HepG2 (cell line): ENCODE data around the gene DMRTC1B. TPM values are rescaled to one million over a fixed set of nuclear protein-coding genes. Genes with fewer than 3 reads are reported as not detected.
"Not testable (repeated sequence)": the region's sequence is repeated elsewhere in the genome, so short reads cannot be mapped to it uniquely, and the experiment has no call there.

ENCODE experiments used
- ATAC-seq: fragments of 200-7000 bp; cut with Tn5 transposase; 3 replicates; pipeline ENCODE4 v1.9.1; 2020; ENCODE audit warnings: mild to moderate bottlenecking, moderate library complexity
- BruUV-seq: library from RNA; stranded (reverse); fragments of 400-500 nt; replicated peaks from 2 replicates; lab custom pipeline; 2021; lab: Mats Ljungman, UMichigan
- CTCF ChIA-PET: fragments of 300-600 bp; formaldehyde crosslinking; extraction: SDS; loops from one replicate; lab custom pipeline; 2021; ENCODE audit warnings: low total read pairs, inconsistent platforms, low intra/inter-chr PET ratio; lab: Yijun Ruan, JAX
- POLR2A ChIA-PET: fragments of 350-600 bp; sonication (Branson Sonifier 250); formaldehyde crosslinking; loops from one replicate; lab custom pipeline; 2020; ENCODE audit warnings: antibody characterized with exemption, inconsistent platforms; lab: Yijun Ruan, JAX
- DNase-seq: peaks from one replicate; pipeline ENCODE4 v3.0.0-alpha.2; 2015; ENCODE audit warnings: low spot score
- FAIRE-seq: peaks from 3 replicates; lab custom pipeline; 2011; peaks lifted over from hg19 to GRCh38; lab: Jason Lieb, UNC
- H2AFZ ChIP-seq: one replicate; pipeline ENCODE4 v1.6.1; 2011; ENCODE audit warnings: low read length, inconsistent platforms
- H3K27ac ChIP-seq: fragments of 300-600 bp; 3 replicates; pipeline ENCODE4 v1.8.0; 2011; ENCODE audit warnings: mixed run types, mild to moderate bottlenecking, mixed read lengths, low read length, inconsistent platforms; ENCODE audit not compliant: insufficient read depth; ENCODE audit errors: extremely low read length
- H3K27me3 ChIP-seq, 2 experiments: fragments of 200-600 bp in 1 of 2; 2 replicates in 1 of 2; 3 replicates in 1 of 2; pipeline versions ENCODE4 v1.6.0 to v1.8.0; 2011; ENCODE audit warnings: low read length in 2 of 2, mild to moderate bottlenecking in 2 of 2, moderate library complexity in 2 of 2, inconsistent platforms in 1 of 2; ENCODE audit not compliant: insufficient read depth in 2 of 2, control insufficient read depth in 1 of 2
- H3K36me3 ChIP-seq, 2 experiments: fragments of 200-600 bp in 1 of 2; replicated peaks in 1 of 2; 2 replicates in 1 of 2; 3 replicates in 1 of 2; pipeline versions ENCODE4 v1.5.1 to v1.8.0; 2011; ENCODE audit warnings: low read length in 2 of 2, inconsistent platforms in 1 of 2; ENCODE audit not compliant: insufficient read depth in 2 of 2, control insufficient read depth in 1 of 2
- H3K4me1 ChIP-seq: 2 replicates; pipeline ENCODE4 v1.5.1; 2012; ENCODE audit warnings: low read length, inconsistent platforms; ENCODE audit not compliant: insufficient read depth
- H3K4me2 ChIP-seq: 2 replicates; pipeline ENCODE4 v1.6.0; 2011; ENCODE audit warnings: low read depth, low read length, inconsistent platforms
- H3K4me3 ChIP-seq, 3 experiments: fragments of 200-600 bp in 1 of 3; sonication (generic), shearing (Covaris generic) in 1 of 3; replicated peaks in 1 of 3; 2 replicates each; pipeline ENCODE4 v1.5.1; 2011 to 2016; ENCODE audit warnings: low read length in 3 of 3, inconsistent platforms in 2 of 3, low read depth in 2 of 3, mild to moderate bottlenecking in 2 of 3, control low read depth in 1 of 3, mixed read lengths in 1 of 3; ENCODE audit not compliant: insufficient read depth in 1 of 3
- H3K79me2 ChIP-seq: one replicate; pipeline ENCODE4 v1.6.1; 2011; ENCODE audit warnings: low read length, inconsistent platforms; ENCODE audit not compliant: insufficient read depth
- H3K9ac ChIP-seq: 2 replicates; pipeline ENCODE4 v1.6.0; 2011; ENCODE audit warnings: mild to moderate bottlenecking, low read depth, low read length, inconsistent platforms; ENCODE audit not compliant: insufficient read depth
- H3K9me3 ChIP-seq: 2 replicates; pipeline ENCODE4 v1.5.1; 2012; ENCODE audit warnings: mild to moderate bottlenecking, low read length
- H4K20me1 ChIP-seq: 2 replicates; pipeline ENCODE4 v1.6.0; 2011; ENCODE audit warnings: inconsistent platforms, mild to moderate bottlenecking, low read length, moderate library complexity; ENCODE audit not compliant: insufficient read depth
- WGBS: methylation state at CpG from one replicate; pipeline ENCODE4 v1.1.6; 2017; ENCODE audit warnings: low lambda C conversion rate; 5-methylcytosine and 5-hydroxymethylcytosine counted together
- in situ Hi-C: cut with HindIII; loops from 2 replicates; pipeline ENCODE4 v1.10.0; 2017; ENCODE audit warnings: low pct_unique_long_range_greater_than_20kb; ENCODE audit not compliant: extremely low pct_ligation_motif_present
- intact Hi-C: fragments of 100-400 bp; cut with micrococcal nuclease; formaldehyde crosslinking; loops from one replicate; pipeline ENCODE4 v1.10.0; 2022; ENCODE audit not compliant: unreplicated experiment
- polyA plus RNA-seq, 8 experiments: library from polyadenylated mRNA; depleted of rRNA in 3 of 8; stranded (reverse) in 7 of 8; unstranded in 1 of 8; fragments of >200 nt; fragmentation: Illumina TruSeq in 4 of 8; extraction: Trizol in 4 of 8; gene quantifications; 2 replicates each; pipeline versions ENCODE4 v1.2.1 to v1.2.3, GENCODE V29; 2011 to 2016; ENCODE audit warnings: low read depth in 4 of 8, missing spikeins in 1 of 8, mixed read lengths in 1 of 8; ENCODE audit not compliant: insufficient read depth in 1 of 8
- total RNA-seq, 5 experiments: library from RNA; depleted of rRNA; stranded (reverse); fragments of >200 nt; fragmentation: Illumina TruSeq; extraction: Trizol; gene quantifications; 2 replicates each; pipeline ENCODE4 v1.2.3, GENCODE V29; 2016; ENCODE audit warnings: low read depth in 1 of 5

Gene DMRTC1B
- total and polyA plus RNA-seq, 2 of the 13 experiments (the other 11 are each of a cell fraction or from before 2014, with no cell fraction given) = not detected

- H3K4me2 ChIP-seq, H3K4me1 ChIP-seq, CTCF ChIA-PET, H3K27ac ChIP-seq, H3K9me3 ChIP-seq, H3K4me3 ChIP-seq, FAIRE-seq, H3K27me3 ChIP-seq, H3K9ac ChIP-seq, H4K20me1 ChIP-seq, DNase-seq, H3K36me3 ChIP-seq, BruUV-seq, in situ Hi-C loops, intact Hi-C loops, H3K79me2 ChIP-seq, POLR2A ChIA-PET, H2AFZ ChIP-seq: not testable (repeated sequence)
- no CpG with 5 or more reads among the region's 1 CpG for WGBS
- ATAC-seq = peak; percentile 62
Measured at GRCh38 chrX:72788142-72788541, 11.5 kb downstream of the DMRTC1B start.

GRCh38 chrX:72790390-72790789 is 13.7 kb downstream of the DMRTC1B start:
- intact Hi-C loops, ATAC-seq, H3K27me3 ChIP-seq, in situ Hi-C loops, BruUV-seq, H2AFZ ChIP-seq, H3K4me1 ChIP-seq, H3K4me2 ChIP-seq, H3K36me3 ChIP-seq, H3K9me3 ChIP-seq, POLR2A ChIA-PET, H3K4me3 ChIP-seq, FAIRE-seq, H3K79me2 ChIP-seq, H3K27ac ChIP-seq, H3K9ac ChIP-seq, DNase-seq, CTCF ChIA-PET, H4K20me1 ChIP-seq: not testable (repeated sequence)
- no CpG with 5 or more reads among the region's 3 CpGs for WGBS

- CTCF ChIA-PET, POLR2A ChIA-PET, H3K4me2 ChIP-seq, H3K9ac ChIP-seq, H3K27ac ChIP-seq, H3K9me3 ChIP-seq, H3K27me3 ChIP-seq, in situ Hi-C loops, FAIRE-seq, BruUV-seq, H3K79me2 ChIP-seq, H3K4me3 ChIP-seq, H3K4me1 ChIP-seq, DNase-seq, intact Hi-C loops, H3K36me3 ChIP-seq, H4K20me1 ChIP-seq, H2AFZ ChIP-seq, ATAC-seq: not testable (repeated sequence)
- no CpG with 5 or more reads among the region's 13 CpGs for WGBS
Measured at GRCh38 chrX:72808110-72808509, 31.4 kb downstream of the DMRTC1B start, which contains the start of gene FAM236D. Gene FAM236D (minus strand): TSS chrX:72808210. CDS start chrX:72808110, 100 bp downstream.

- POLR2A ChIA-PET, intact Hi-C loops, H2AFZ ChIP-seq, H3K4me1 ChIP-seq, H3K4me2 ChIP-seq, FAIRE-seq, H3K27me3 ChIP-seq, CTCF ChIA-PET, H3K36me3 ChIP-seq, H3K9ac ChIP-seq, in situ Hi-C loops, BruUV-seq, H3K9me3 ChIP-seq, DNase-seq, H4K20me1 ChIP-seq, H3K27ac ChIP-seq, H3K79me2 ChIP-seq, H3K4me3 ChIP-seq: not testable (repeated sequence)
- no CpG with 5 or more reads among the region's 13 CpGs for WGBS
- peak; percentile 84 for ATAC-seq
Measured at GRCh38 chrX:72830701-72831100, 54.0 kb downstream of the DMRTC1B start.
